Measurements from ENCODE around the gene SRPX.

DNA sequence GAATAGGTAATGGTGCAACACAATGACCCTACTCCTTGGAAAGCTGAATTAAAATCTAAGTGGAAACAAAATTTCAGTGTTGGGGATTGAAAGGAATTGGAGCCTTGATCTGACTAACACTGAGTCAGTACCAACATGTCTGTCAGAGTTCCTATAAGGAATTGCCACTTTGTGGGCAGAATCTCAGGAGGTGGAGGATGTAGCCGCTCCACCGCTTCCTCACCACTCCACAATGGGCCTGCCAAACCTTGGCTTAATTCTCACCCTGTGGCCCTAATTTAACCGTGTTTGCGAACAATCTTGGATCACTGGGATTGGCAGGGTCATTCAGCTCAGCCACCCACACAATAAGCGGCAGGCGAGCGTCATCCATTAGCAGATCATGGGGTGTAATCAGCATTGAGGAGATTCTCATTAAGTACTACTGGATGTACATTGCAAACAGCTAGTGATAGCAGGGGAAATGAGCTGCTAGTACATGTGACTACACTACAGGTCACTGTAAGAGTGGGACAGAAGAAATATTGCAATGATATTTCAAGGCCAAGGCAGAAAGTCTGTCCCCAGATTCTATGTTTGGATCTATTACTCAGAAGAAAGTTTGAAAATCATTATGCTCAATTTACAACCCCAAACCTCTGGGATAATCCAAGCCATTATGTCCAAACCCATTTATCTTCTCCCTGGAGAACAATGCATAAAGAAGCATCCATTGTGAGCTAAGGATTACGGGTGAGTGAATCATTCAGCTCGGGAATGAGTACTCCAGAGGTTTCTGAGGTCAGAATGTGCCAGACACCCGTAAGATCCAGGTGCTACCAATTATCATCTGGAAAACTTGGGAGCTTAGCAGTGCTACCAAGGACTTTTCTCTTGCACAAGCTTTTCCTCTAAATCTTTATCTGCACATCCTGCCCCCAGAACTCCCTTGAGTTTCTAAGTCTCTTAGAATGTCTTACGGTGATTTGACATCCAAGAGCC lies 5.8 kb downstream of the SRPX start:
- TF ChIP-seq, protein P1, sequence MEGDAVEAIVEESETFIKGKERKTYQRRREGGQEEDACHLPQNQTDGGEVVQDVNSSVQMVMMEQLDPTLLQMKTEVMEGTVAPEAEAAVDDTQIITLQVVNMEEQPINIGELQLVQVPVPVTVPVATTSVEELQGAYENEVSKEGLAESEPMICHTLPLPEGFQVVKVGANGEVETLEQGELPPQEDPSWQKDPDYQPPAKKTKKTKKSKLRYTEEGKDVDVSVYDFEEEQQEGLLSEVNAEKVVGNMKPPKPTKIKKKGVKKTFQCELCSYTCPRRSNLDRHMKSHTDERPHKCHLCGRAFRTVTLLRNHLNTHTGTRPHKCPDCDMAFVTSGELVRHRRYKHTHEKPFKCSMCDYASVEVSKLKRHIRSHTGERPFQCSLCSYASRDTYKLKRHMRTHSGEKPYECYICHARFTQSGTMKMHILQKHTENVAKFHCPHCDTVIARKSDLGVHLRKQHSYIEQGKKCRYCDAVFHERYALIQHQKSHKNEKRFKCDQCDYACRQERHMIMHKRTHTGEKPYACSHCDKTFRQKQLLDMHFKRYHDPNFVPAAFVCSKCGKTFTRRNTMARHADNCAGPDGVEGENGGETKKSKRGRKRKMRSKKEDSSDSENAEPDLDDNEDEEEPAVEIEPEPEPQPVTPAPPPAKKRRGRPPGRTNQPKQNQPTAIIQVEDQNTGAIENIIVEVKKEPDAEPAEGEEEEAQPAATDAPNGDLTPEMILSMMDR (IDR thresholded peaks at IDR 0.05): no peak
- TF ChIP-seq ZFX (IDR thresholded peaks at IDR 0.05; ENCODE audit: borderline replicate concordance): no peak
